ENCODE data around the gene SMAD7.

- TF ChIP-seq CTCF (conservative IDR thresholded peaks at IDR 0.05) = no peak
- no peak for TF ChIP-seq ZFX (IDR thresholded peaks at IDR 0.05)
These were observed 72.8 kb downstream of the SMAD7 start for GRCh38 chr18:48877941-48878340.
